ENCODE data around the gene SLC51B.
"Not testable (repeated sequence)": the region's sequence is repeated elsewhere in the genome, so short reads cannot be mapped to it uniquely, and the experiment has no call there.

Gene SLC51B

GRCh38 chr15:65044724-65045481 lies at the start of gene SLC51B:
Gene SLC51B, plus strand, starts transcription at chr15:65045387. Its CDS starts 4,618 bp downstream, at chr15:65050005.
- no peak for TF ChIP-seq CTCF (IDR thresholded peaks at IDR 0.05; ENCODE audit: insufficient read depth, missing control alignments)
- no peak for DNase-seq (ENCODE audit: insufficient read length, low spot score)
- no peak for FAIRE-seq

- no peak for DNase-seq (ENCODE audit: insufficient read length, low spot score)
- no peak for TF ChIP-seq CTCF (IDR thresholded peaks at IDR 0.05; ENCODE audit: insufficient read depth, missing control alignments)
- no peak for FAIRE-seq
Measured at GRCh38 chr15:64997066-64997465, 48.1 kb upstream of the SLC51B start.

- TF ChIP-seq CTCF (IDR thresholded peaks at IDR 0.05; ENCODE audit: insufficient read depth, missing control alignments): no peak
- FAIRE-seq (no peak), DNase-seq (ENCODE audit: insufficient read length, low spot score) (no peak)
Measured at GRCh38 chr15:64997745-64998375, 47.3 kb upstream of the SLC51B start.

- no peak for TF ChIP-seq CTCF (IDR thresholded peaks at IDR 0.05; ENCODE audit: insufficient read depth, missing control alignments)
- FAIRE-seq: no peak
- no peak for DNase-seq (ENCODE audit: insufficient read length, low spot score)
Measured at GRCh38 chr15:65004993-65005392, 40.2 kb upstream of the SLC51B start.

- FAIRE-seq: no peak
Measured at GRCh38 chr15:65006876-65007275, 38.3 kb upstream of the SLC51B start.

GRCh38 chr15:65008983-65009382 lies 36.2 kb upstream of the SLC51B start:
- DNase-seq (ENCODE audit: insufficient read length, low spot score) (no peak), FAIRE-seq (no peak)
- peak; percentile 26 for TF ChIP-seq CTCF (IDR thresholded peaks at IDR 0.05; ENCODE audit: insufficient read depth, missing control alignments)

More at GRCh38 chr15:65006876-65007275, 38.3 kb upstream of the SLC51B start:
- no peak for DNase-seq (ENCODE audit: insufficient read length, low spot score)
- TF ChIP-seq CTCF (IDR thresholded peaks at IDR 0.05; ENCODE audit: insufficient read depth, missing control alignments): no peak

GRCh38 chr15:65011198-65011597 lies 34.0 kb upstream of the SLC51B start:
- FAIRE-seq; DNase-seq (ENCODE audit: insufficient read length, low spot score): not testable (repeated sequence)
